Measurements from ENCODE around the gene XKR8.

- TF ChIP-seq CTCF (IDR thresholded peaks at IDR 0.05) (no peak), EP300 (IDR thresholded peaks at IDR 0.05) (no peak), POLR2AphosphoS5 (IDR thresholded peaks at IDR 0.05) (no peak)
Observed at GRCh38 chr1:27963393-27963792, 3.6 kb downstream of the XKR8 start.
